H1 (cell line): ENCODE results near the gene ARID1B. TPM values are rescaled to one million over a fixed set of nuclear protein-coding genes. Genes with fewer than 3 reads are reported as not detected.

Experiments used
- CTCF ChIA-PET: fragments of 300-600 bp; sonication (Branson Sonifier 250); formaldehyde crosslinking; loops from one replicate; lab custom pipeline; 2021; ENCODE audit not compliant: partially characterized antibody; lab: Charles Lee
- POLR2A ChIA-PET: fragments of 300-600 bp; sonication (Branson Sonifier 250); formaldehyde crosslinking; loops from one replicate; lab custom pipeline; 2021; ENCODE audit warnings: inconsistent platforms; ENCODE audit not compliant: partially characterized antibody; lab: Charles Lee
- DNase-seq, 2 experiments: peaks; one replicate each; pipeline versions ENCODE4 v3.0.0 to v3.0.0-alpha.2; 2010 to 2022; ENCODE audit warnings: low spot score in 2 of 2, low read depth in 1 of 2, mixed read lengths in 1 of 2
- FAIRE-seq: peaks from 2 replicates; lab custom pipeline; 2011; peaks lifted over from hg19 to GRCh38; lab: Jason Lieb, UNC
- H2AFZ ChIP-seq: 2 replicates; pipeline ENCODE4 v1.8.1; 2012; ENCODE audit warnings: low read length, inconsistent platforms
- H2AK5ac ChIP-seq: 2 replicates; pipeline ENCODE4 v1.6.1; 2013; ENCODE audit warnings: low read depth, low read length
- H2BK120ac ChIP-seq: replicated peaks from 2 replicates; pipeline ENCODE3; 2013; ENCODE audit warnings: low read depth, low read length, inconsistent platforms
- H2BK12ac ChIP-seq: 2 replicates; pipeline ENCODE4 v1.6.1; 2013; ENCODE audit warnings: low read depth, low read length
- H2BK15ac ChIP-seq: 2 replicates; pipeline ENCODE4 v1.6.1; 2013; ENCODE audit warnings: low read length
- H2BK20ac ChIP-seq: 2 replicates; pipeline ENCODE4 v1.6.1; 2013; ENCODE audit warnings: low read length
- H2BK5ac ChIP-seq: 2 replicates; pipeline ENCODE4 v1.6.1; 2013; ENCODE audit warnings: low read depth, low read length
- H3K14ac ChIP-seq: 2 replicates; pipeline ENCODE4 v1.6.1; 2013; ENCODE audit warnings: inconsistent platforms; ENCODE audit not compliant: insufficient read length
- H3K18ac ChIP-seq: 2 replicates; pipeline ENCODE4 v1.6.1; 2013; ENCODE audit warnings: low read length; ENCODE audit errors: extremely low read depth
- H3K23ac ChIP-seq: 2 replicates; pipeline ENCODE4 v1.6.1; 2013; ENCODE audit warnings: inconsistent platforms; ENCODE audit not compliant: insufficient read length
- H3K23me2 ChIP-seq: 2 replicates; pipeline ENCODE4 v1.6.1; 2013; ENCODE audit warnings: low read depth, low read length
- H3K27ac ChIP-seq: 2 replicates; pipeline ENCODE4 v1.6.1; 2011; ENCODE audit warnings: low read depth, low read length, inconsistent platforms
- H3K27me3 ChIP-seq, 4 experiments: replicated peaks in 1 of 4; 1 replicate in 1 of 4; 2 replicates in 3 of 4; pipeline versions ENCODE4 v1.6.1 to v1.8.1; 2011 to 2013; ENCODE audit warnings: low read length in 3 of 4, mild to moderate bottlenecking in 3 of 4, inconsistent platforms in 2 of 4, mixed read lengths in 2 of 4, moderate library complexity in 1 of 4; ENCODE audit not compliant: control insufficient read depth in 3 of 4, insufficient read depth in 3 of 4; ENCODE audit errors: extremely low read depth in 1 of 4
- H3K36me3 ChIP-seq, 4 experiments: 2 replicates each; pipeline versions ENCODE4 v1.6.1 to v1.8.1; 2011 to 2013; ENCODE audit warnings: mild to moderate bottlenecking in 4 of 4, low read length in 3 of 4, moderate library complexity in 2 of 4, control low read depth in 1 of 4, inconsistent platforms in 1 of 4; ENCODE audit not compliant: insufficient read depth in 4 of 4, control insufficient read depth in 2 of 4
- H3K4ac ChIP-seq: replicated peaks from 2 replicates; pipeline ENCODE3; 2013; ENCODE audit warnings: low read length, low read depth, mixed read lengths, inconsistent platforms; ENCODE audit not compliant: insufficient read length
- H3K4me1 ChIP-seq, 4 experiments: replicated peaks in 1 of 4; 1 replicate in 1 of 4; 2 replicates in 3 of 4; pipeline versions ENCODE4 v1.6.1 to v1.8.1; 2011 to 2013; ENCODE audit warnings: low read length in 3 of 4, inconsistent platforms in 2 of 4, mixed read lengths in 1 of 4; ENCODE audit not compliant: insufficient read depth in 4 of 4, control insufficient read depth in 3 of 4
- H3K4me2 ChIP-seq, 2 experiments: 2 replicates each; pipeline versions ENCODE4 v1.6.1 to v1.8.1; 2011 to 2013; ENCODE audit warnings: low read depth in 2 of 2, low read length in 2 of 2, control low read depth in 1 of 2, inconsistent platforms in 1 of 2, mild to moderate bottlenecking in 1 of 2; ENCODE audit not compliant: insufficient read depth in 1 of 2
- H3K4me3 ChIP-seq, 4 experiments: fragments of 200-600, 300-600 bp in 1 of 4; sonication (generic), shearing (Covaris generic), sonication (Bioruptor Twin) in 1 of 4; 2 replicates each; pipeline versions ENCODE4 v1.5.1 to v1.8.1; 2011 to 2016; ENCODE audit warnings: low read length in 4 of 4, low read depth in 3 of 4, control low read depth in 2 of 4, inconsistent platforms in 2 of 4, mild to moderate bottlenecking in 2 of 4, mixed read lengths in 1 of 4, moderate library complexity in 1 of 4; ENCODE audit not compliant: insufficient read depth in 2 of 4; ENCODE audit errors: extremely low read depth in 1 of 4
- H3K56ac ChIP-seq: replicated peaks from 2 replicates; pipeline ENCODE3; 2013; ENCODE audit warnings: low read depth, mild to moderate bottlenecking, mixed read lengths, low read length, inconsistent platforms; ENCODE audit not compliant: insufficient read length
- H3K79me1 ChIP-seq: 2 replicates; pipeline ENCODE4 v1.6.1; 2013; ENCODE audit warnings: low read depth, low read length, control low read depth
- H3K79me2 ChIP-seq, 2 experiments: 2 replicates each; pipeline versions ENCODE4 v1.6.1 to v1.8.1; 2012 to 2013; ENCODE audit warnings: low read length in 2 of 2, mild to moderate bottlenecking in 2 of 2, inconsistent platforms in 1 of 2; ENCODE audit not compliant: insufficient read depth in 2 of 2, control insufficient read depth in 1 of 2
- H3K9ac ChIP-seq, 4 experiments: replicated peaks in 1 of 4; 1 replicate in 1 of 4; 2 replicates in 3 of 4; pipeline versions ENCODE4 v1.6.1 to v1.8.1; 2011 to 2013; ENCODE audit warnings: low read depth in 3 of 4, low read length in 3 of 4, control low read depth in 2 of 4, mild to moderate bottlenecking in 2 of 4, moderate library complexity in 2 of 4, inconsistent platforms in 1 of 4; ENCODE audit errors: extremely low read depth in 1 of 4
- H3K9me3 ChIP-seq, 2 experiments: 2 replicates each; pipeline versions ENCODE4 v1.6.1 to v1.8.1; 2012 to 2013; ENCODE audit warnings: mild to moderate bottlenecking in 2 of 2, moderate library complexity in 2 of 2, control low read depth in 1 of 2, inconsistent platforms in 1 of 2, low read depth in 1 of 2, low read length in 1 of 2, mixed read lengths in 1 of 2; ENCODE audit not compliant: insufficient read depth in 2 of 2
- H4K20me1 ChIP-seq, 2 experiments: replicated peaks in 1 of 2; 2 replicates each; pipeline versions ENCODE3 to v1.8.1; 2011 to 2013; ENCODE audit warnings: inconsistent platforms in 2 of 2, low read length in 2 of 2, mild to moderate bottlenecking in 1 of 2; ENCODE audit not compliant: insufficient read depth in 2 of 2, control insufficient read depth in 1 of 2
- H4K5ac ChIP-seq: 2 replicates; pipeline ENCODE4 v1.6.1; 2013; ENCODE audit warnings: low read length, low read depth, mixed read lengths, inconsistent platforms; ENCODE audit not compliant: insufficient read length
- H4K8ac ChIP-seq: 2 replicates; pipeline ENCODE4 v1.8.0; 2013; ENCODE audit warnings: mild to moderate bottlenecking, moderate library complexity, low read length, inconsistent platforms; ENCODE audit not compliant: insufficient read depth; ENCODE audit errors: extremely low read depth
- H4K91ac ChIP-seq: replicated peaks from 2 replicates; pipeline ENCODE3; 2013; ENCODE audit warnings: low read length, mixed read lengths, inconsistent platforms; ENCODE audit not compliant: insufficient read length
- CBX5 ChIP-seq: fragments of 300-800, 300-1000 bp; sonication (generic); IDR thresholded peaks from 2 replicates; pipeline ENCODE4 v1.7.1; 2016; ENCODE audit warnings: antibody characterized with exemption, low read length, low read depth
- CBX8 ChIP-seq: fragments of 300-800, 300-1000 bp; sonication (generic); IDR thresholded peaks from 2 replicates; pipeline ENCODE4 v1.7.1; 2016; ENCODE audit warnings: low read depth, low read length, borderline replicate concordance
- CHD2 ChIP-seq: IDR thresholded peaks from 2 replicates; pipeline ENCODE4 v1.6.1; 2012; ENCODE audit warnings: low read length, improper control_type of control experiment
- CREB1 ChIP-seq: IDR thresholded peaks from 2 replicates; pipeline ENCODE4 v1.6.1; 2012; ENCODE audit warnings: inconsistent platforms
- EP300 ChIP-seq, 2 experiments: IDR thresholded peaks; 1 replicate in 1 of 2; 2 replicates in 1 of 2; pipeline ENCODE4 v1.6.1; 2011 to 2012; ENCODE audit warnings: low read depth in 2 of 2, low read length in 2 of 2, mild to moderate bottlenecking in 2 of 2, borderline replicate concordance in 1 of 2, inconsistent platforms in 1 of 2, moderate library complexity in 1 of 2
- GTF2F1 ChIP-seq: IDR thresholded peaks from 2 replicates; pipeline ENCODE4 v1.6.1; 2012; ENCODE audit warnings: low read depth, low read length, improper control_type of control experiment, borderline replicate concordance
- NANOG ChIP-seq: IDR thresholded peaks from 2 replicates; pipeline ENCODE4 v1.6.1; 2011; ENCODE audit warnings: low read length, low read depth, mild to moderate bottlenecking, inconsistent platforms; ENCODE audit not compliant: insufficient read depth, poor library complexity, severe bottlenecking
- POLR2AphosphoS5 ChIP-seq: IDR thresholded peaks from 2 replicates; pipeline ENCODE4 v1.6.1; 2011; ENCODE audit warnings: low read depth, low read length
- RAD21 ChIP-seq, 2 experiments: IDR thresholded peaks in 1 of 2; conservative IDR thresholded peaks in 1 of 2; 2 replicates each; pipeline ENCODE4 v1.6.1; 2011; ENCODE audit warnings: low read depth in 2 of 2, low read length in 2 of 2, improper control_type of control experiment in 1 of 2, inconsistent platforms in 1 of 2, mild to moderate bottlenecking in 1 of 2, moderate library complexity in 1 of 2
- RNF2 ChIP-seq: fragments of 200-900, 300-1000 bp; sonication (generic); IDR thresholded peaks from 2 replicates; pipeline ENCODE4 v1.7.1; 2016; ENCODE audit warnings: borderline replicate concordance, low read depth, mild to moderate bottlenecking, antibody characterized with exemption, low read length; ENCODE audit not compliant: poor library complexity, severe bottlenecking; ENCODE audit errors: missing control alignments
- TAF1 ChIP-seq: IDR thresholded peaks from 2 replicates; pipeline ENCODE4 v1.6.1; 2011; ENCODE audit warnings: mild to moderate bottlenecking, low read depth, low read length
- WGBS, 2 experiments: shearing (Covaris generic) in 1 of 2; methylation state at CpG; one replicate each; pipeline versions ENCODE4 v1.1.6 to v1.1.7; 2013 to 2015; ENCODE audit warnings: low lambda C conversion rate in 2 of 2, mixed read lengths in 2 of 2, inconsistent platforms in 1 of 2, low coverage in 1 of 2, missing lambda C conversion rate in 1 of 2; ENCODE audit not compliant: insufficient replicate concordance in 2 of 2, insufficient coverage in 1 of 2, insufficient read length in 1 of 2; ENCODE audit errors: extremely low coverage in 1 of 2, missing lambda C conversion rate in 1 of 2; 5-methylcytosine and 5-hydroxymethylcytosine counted together
- polyA plus RNA-seq, 7 experiments: library from polyadenylated mRNA; depleted of rRNA in 3 of 7; stranded (reverse) in 5 of 7; unstranded in 2 of 7; fragments of >200 nt in 5 of 7; fragments of 200-250 nt in 2 of 7; gene quantifications; 1 replicate in 5 of 7; 2 replicates in 1 of 7; 4 replicates in 1 of 7; pipeline versions ENCODE4 v1.2.1 to v1.2.3, GENCODE V29; 2011 to 2013; ENCODE audit warnings: missing spikeins in 2 of 7, mixed read lengths in 2 of 7
- total RNA-seq: library from RNA; stranded (reverse); fragmentation: NEBNext Ultra II Directional; extraction: Animal tissue kit (Norgen Biotek cat#: 25700); gene quantifications from 2 replicates; pipeline ENCODE4 v1.2.1, GENCODE V29; 2021

The ARID1B gene
- total and polyA plus RNA-seq, 2 of the 8 experiments (the other 6 are each of a cell fraction or from before 2014, with no cell fraction given) = 24.3 to 70.3 TPM

DNA sequence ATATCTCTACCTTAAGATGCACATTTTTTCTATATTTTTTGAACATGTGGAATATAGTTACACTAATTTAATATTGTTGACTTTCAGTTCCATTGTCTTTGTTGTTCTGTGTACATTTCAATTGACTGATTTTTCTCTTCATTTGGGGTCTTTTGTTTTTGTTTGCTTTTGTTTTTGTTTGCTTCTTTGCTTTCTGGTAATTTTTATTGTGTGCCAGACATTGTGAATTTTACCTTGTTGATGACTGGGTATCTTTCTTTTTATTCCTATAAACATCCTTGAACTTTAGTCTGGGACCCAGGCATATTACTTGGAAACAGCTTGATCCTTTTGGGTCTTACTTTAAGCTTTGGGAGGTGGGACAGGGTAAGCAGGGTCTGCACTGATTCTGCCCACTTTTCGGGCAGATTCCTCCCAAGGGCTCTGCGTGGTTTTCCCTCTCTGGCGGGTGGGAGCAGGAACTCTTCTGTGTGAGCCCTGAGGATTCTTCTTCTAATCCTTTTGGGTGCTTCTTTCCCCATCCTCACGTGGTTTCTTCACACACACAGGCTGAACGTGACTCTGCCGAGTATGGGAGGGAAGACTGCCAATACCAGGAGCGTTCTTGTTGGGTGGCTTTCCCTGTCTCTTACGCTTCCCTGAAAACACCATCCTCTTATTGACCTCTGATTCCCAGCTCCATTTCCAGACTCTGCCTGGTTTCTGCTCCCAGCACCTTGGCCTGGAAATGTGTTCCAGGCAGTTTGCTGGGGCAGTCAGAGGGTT is 200.5 kb downstream of the ARID1B start:
- H4K20me1 ChIP-seq = peaks cover 0 to 4% of the 10 kb centered on the region in 2 experiments
- CTCF ChIA-PET = interaction anchor here (0.5 to 0.6 kb wide), 2 partner anchors 9 to 606 kb away, joined by 3 read pairs; no protein-coding TSS in a partner anchor
- TF ChIP-seq RNF2 = no peak
- no peak for TF ChIP-seq RAD21 (IDR thresholded peaks at IDR 0.05 in 1 of 2, conservative IDR thresholded peaks at IDR 0.05 in 1 of 2; ENCODE audit: low read depth in 2 of 2, low read length in 2 of 2)
- TF ChIP-seq CBX5 = no peak
- TF ChIP-seq POLR2AphosphoS5 = no peak
- no peak for TF ChIP-seq CBX8
- TF ChIP-seq CHD2 = no peak
- TF ChIP-seq CREB1 = no peak
- TF ChIP-seq EP300 (IDR thresholded peaks at IDR 0.05; ENCODE audit: borderline replicate concordance in 1 of 2, low read depth in 2 of 2, low read length in 2 of 2) = no peak
- TF ChIP-seq TAF1 = no peak
- TF ChIP-seq GTF2F1 = no peak
- TF ChIP-seq NANOG = no peak

More for the DNA sequence above, 200.5 kb downstream of the ARID1B start:
- Histone ChIP-seq H2BK5ac (no peak overlapping the region), H3K4me2 (no peak overlapping the region; a peak in 1 of 4 replicates), H3K9ac (no peak overlapping the region), H2AFZ (no peak overlapping the region), H3K79me1 (0 out of 2 replicates have a peak, but pooled peaks cover 3% of the 10 kb centered on the region), H3K36me3 (no peaks in the 10 kb centered on the region), H3K4me1 (peaks cover 0 to 13% (median 12%) of the 10 kb centered on the region in 4 experiments; a peak in 6 of 7 replicates), H3K4me3 (no peak overlapping the region), H3K23ac (no peak overlapping the region), H2AK5ac (peak overlapping the region; percentile 6; the same call in 1 of the 2 replicates), H2BK20ac (no peak overlapping the region), H3K79me2 (peaks cover 3 to 99% of the 10 kb centered on the region in 2 experiments; a peak in 3 of 4 replicates), H3K23me2 (no peaks in the 10 kb centered on the region), H4K5ac (no peak overlapping the region), H2BK15ac (no peak overlapping the region), H3K27ac (peak overlapping the region; percentile 3; the same call in 1 of the 2 replicates), H3K9me3 (no peaks in the 10 kb centered on the region), H3K18ac (no peak overlapping the region), H2BK120ac (no peak overlapping the region), H3K56ac (no peak overlapping the region), H3K4ac (no peak overlapping the region), H4K91ac (no peak overlapping the region), H3K27me3 (no peaks in the 10 kb centered on the region), H2BK12ac (no peak overlapping the region), H4K8ac (no peak overlapping the region), H3K14ac (no peak overlapping the region)
- 82% methylated on average over 8 of the region's 8 CpGs; no CpG with 5 or more reads in 1 of the 2 experiments for WGBS, 2 experiments
- DNase-seq (no peak), FAIRE-seq (peak; percentile 42)
- POLR2A ChIA-PET = no interaction called here
